MCF 10A (cell line): Measurements from ENCODE around the gene SEC14L3. TPM values are rescaled to one million over a fixed set of nuclear protein-coding genes. Genes with fewer than 3 reads are reported as not detected.
"Not testable (repeated sequence)": the region's sequence is repeated elsewhere in the genome, so short reads cannot be mapped to it uniquely, and the experiment has no call there.

Source experiments
- BruUV-seq: library from RNA; stranded (reverse); fragments of 400-500 nt; replicated peaks from 2 replicates; lab custom pipeline; 2021; lab: Mats Ljungman, UMichigan
- CTCF ChIA-PET: fragments of 300-600 bp; sonication (Branson Sonifier 250); formaldehyde crosslinking; extraction: SDS; loops from one replicate; lab custom pipeline; 2021; ENCODE audit warnings: antibody characterized with exemption, inconsistent platforms; lab: Yijun Ruan, JAX
- POLR2A ChIA-PET: fragments of 300-600, 350-650 bp; sonication (Branson Sonifier 250); formaldehyde crosslinking; extraction: SDS; loops from one replicate; lab custom pipeline; 2020; ENCODE audit warnings: antibody characterized with exemption, inconsistent platforms; lab: Yijun Ruan, JAX
- DNase-seq: peaks from one replicate; pipeline ENCODE4 v3.0.0-alpha.2; 2018; ENCODE audit not compliant: unreplicated experiment
- H3K27ac Mint-ChIP-seq: one replicate; pipeline ENCODE4 v1.8.0; 2022; ENCODE audit warnings: mild to moderate bottlenecking, low read depth, mixed read lengths; ENCODE audit not compliant: unreplicated experiment
- H3K27me3 Mint-ChIP-seq: one replicate; pipeline ENCODE4 v1.8.0; 2022; ENCODE audit warnings: mixed read lengths; ENCODE audit not compliant: insufficient read depth, unreplicated experiment
- H3K36me3 Mint-ChIP-seq: one replicate; pipeline ENCODE4 v1.8.0; 2022; ENCODE audit warnings: mild to moderate bottlenecking, moderate library complexity, mixed read lengths; ENCODE audit not compliant: insufficient read depth, unreplicated experiment
- H3K4me1 Mint-ChIP-seq: one replicate; pipeline ENCODE4 v1.8.0; 2022; ENCODE audit warnings: mixed read lengths; ENCODE audit not compliant: insufficient read depth, unreplicated experiment
- H3K4me3 Mint-ChIP-seq: one replicate; pipeline ENCODE4 v1.8.0; 2022; ENCODE audit warnings: mild to moderate bottlenecking, moderate library complexity, mixed read lengths; ENCODE audit not compliant: unreplicated experiment
- H3K9me3 Mint-ChIP-seq: one replicate; pipeline ENCODE4 v1.8.0; 2022; ENCODE audit warnings: mixed read lengths; ENCODE audit not compliant: unreplicated experiment
- intact Hi-C: fragments of 100-400 bp; cut with micrococcal nuclease; formaldehyde crosslinking; loops from 2 replicates; pipeline ENCODE4 v1.14.1; 2022
- total RNA-seq: library from RNA; stranded (reverse); gene quantifications from 2 replicates; pipeline ENCODE4 v1.2.3, GENCODE V29; 2022
- TF ChIP-seq, protein P1 (sequence below): fragments of 200-600 bp; IDR thresholded peaks from one replicate; pipeline ENCODE4 v1.8.0; 2022; ENCODE audit warnings: antibody characterized with exemption, mild to moderate bottlenecking; ENCODE audit not compliant: unreplicated experiment

The SEC14L3 gene
- total RNA-seq, 1 experiment from 2014 or later = not detected

DNA sequence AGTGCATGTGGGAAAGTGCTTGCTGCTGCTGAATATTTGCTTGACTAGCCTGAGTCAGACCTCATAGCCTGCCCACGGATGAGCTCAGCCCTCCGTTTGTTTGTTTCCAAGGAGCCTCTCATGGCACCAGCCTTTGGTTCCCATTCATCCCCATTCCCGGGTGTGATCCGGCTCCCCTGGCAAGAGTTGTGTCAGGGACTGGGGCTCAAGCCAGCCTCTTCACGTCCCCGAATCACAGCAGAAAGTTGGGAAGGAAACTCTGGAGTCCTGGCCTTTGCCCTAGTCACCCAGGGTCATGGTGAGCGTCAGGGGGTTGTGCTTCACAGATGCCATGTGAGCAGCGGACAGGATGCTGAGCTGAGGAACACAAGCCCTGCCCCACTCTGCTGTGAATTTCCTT lies 13.8 kb downstream of the SEC14L3 start:
- CTCF ChIA-PET = interaction anchor here (0.6 to 2.4 kb wide), 6 partner anchors 11 to 71 kb away, joined by 3 to 9 read pairs (median 3); partner anchors contain the start of gene RNF215
- no peak overlapping the region for H3K4me3 Mint-ChIP-seq
- DNase-seq = no peak
- H3K36me3 Mint-ChIP-seq = peaks cover 6% of the 10 kb centered on the region
- peaks cover 11% of the 10 kb centered on the region for H3K27me3 Mint-ChIP-seq
- H3K9me3 Mint-ChIP-seq = no peaks in the 10 kb centered on the region
- intact Hi-C loops = no loop called here
- H3K4me1 Mint-ChIP-seq = no peaks in the 10 kb centered on the region
- TF ChIP-seq, protein P1, sequence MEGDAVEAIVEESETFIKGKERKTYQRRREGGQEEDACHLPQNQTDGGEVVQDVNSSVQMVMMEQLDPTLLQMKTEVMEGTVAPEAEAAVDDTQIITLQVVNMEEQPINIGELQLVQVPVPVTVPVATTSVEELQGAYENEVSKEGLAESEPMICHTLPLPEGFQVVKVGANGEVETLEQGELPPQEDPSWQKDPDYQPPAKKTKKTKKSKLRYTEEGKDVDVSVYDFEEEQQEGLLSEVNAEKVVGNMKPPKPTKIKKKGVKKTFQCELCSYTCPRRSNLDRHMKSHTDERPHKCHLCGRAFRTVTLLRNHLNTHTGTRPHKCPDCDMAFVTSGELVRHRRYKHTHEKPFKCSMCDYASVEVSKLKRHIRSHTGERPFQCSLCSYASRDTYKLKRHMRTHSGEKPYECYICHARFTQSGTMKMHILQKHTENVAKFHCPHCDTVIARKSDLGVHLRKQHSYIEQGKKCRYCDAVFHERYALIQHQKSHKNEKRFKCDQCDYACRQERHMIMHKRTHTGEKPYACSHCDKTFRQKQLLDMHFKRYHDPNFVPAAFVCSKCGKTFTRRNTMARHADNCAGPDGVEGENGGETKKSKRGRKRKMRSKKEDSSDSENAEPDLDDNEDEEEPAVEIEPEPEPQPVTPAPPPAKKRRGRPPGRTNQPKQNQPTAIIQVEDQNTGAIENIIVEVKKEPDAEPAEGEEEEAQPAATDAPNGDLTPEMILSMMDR = no peak
- BruUV-seq = no TSS peak
- H3K27ac Mint-ChIP-seq = no peak overlapping the region
- POLR2A ChIA-PET = interaction anchor here (1.3 kb wide), 1 partner anchor 15 kb away, joined by 3 read pairs; no protein-coding TSS in a partner anchor

DNA sequence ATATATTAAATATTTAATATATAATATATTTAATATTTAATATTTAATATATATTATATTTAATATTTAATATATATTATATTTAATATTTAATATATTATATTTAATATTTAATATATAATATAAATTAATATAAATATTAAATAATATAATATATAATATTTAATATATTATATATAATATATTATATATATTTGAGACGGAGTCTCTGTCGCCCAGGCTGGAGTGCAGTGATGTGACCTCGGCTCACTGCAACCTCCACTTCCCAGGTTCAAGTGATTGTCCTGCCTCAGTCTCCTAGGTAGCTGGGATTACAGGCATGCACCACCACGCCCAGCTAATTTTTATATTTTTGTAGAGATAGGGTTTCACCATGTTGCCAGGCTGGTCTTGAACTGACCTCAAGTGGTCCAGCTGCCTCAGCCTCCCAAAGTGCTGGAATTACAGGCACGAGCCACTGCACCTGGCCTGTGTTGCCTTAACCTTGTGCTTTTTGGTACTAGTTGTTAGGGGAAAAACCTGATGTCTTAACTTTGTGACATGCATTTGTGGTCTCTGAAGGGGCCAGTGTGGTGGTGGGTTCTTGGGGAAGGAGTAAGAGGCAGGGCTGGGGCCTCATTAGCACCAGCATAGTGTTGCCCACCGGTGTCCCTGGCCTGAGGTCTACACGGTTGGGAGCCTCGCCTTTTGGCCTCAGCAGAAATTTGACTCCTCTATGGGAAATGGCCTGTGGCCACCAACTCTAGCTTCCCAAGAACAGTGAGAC lies 16.6 kb downstream of the SEC14L3 start:
- Mint-ChIP-seq H3K4me3 (no peak overlapping the region), H3K36me3 (peaks cover 6% of the 10 kb centered on the region), H3K4me1 (no peaks in the 10 kb centered on the region), H3K27me3 (peaks cover 11% of the 10 kb centered on the region), H3K27ac (no peak overlapping the region), H3K9me3 (no peaks in the 10 kb centered on the region)
- BruUV-seq = no TSS peak
- intact Hi-C loops = no loop called here
- no peak for DNase-seq
- TF ChIP-seq, protein P1 = no peak
- CTCF ChIA-PET = interaction anchor here (1.0 kb wide), 1 partner anchor 36 kb away, joined by 3 read pairs; no protein-coding TSS in a partner anchor
- POLR2A ChIA-PET = no interaction called here

DNA sequence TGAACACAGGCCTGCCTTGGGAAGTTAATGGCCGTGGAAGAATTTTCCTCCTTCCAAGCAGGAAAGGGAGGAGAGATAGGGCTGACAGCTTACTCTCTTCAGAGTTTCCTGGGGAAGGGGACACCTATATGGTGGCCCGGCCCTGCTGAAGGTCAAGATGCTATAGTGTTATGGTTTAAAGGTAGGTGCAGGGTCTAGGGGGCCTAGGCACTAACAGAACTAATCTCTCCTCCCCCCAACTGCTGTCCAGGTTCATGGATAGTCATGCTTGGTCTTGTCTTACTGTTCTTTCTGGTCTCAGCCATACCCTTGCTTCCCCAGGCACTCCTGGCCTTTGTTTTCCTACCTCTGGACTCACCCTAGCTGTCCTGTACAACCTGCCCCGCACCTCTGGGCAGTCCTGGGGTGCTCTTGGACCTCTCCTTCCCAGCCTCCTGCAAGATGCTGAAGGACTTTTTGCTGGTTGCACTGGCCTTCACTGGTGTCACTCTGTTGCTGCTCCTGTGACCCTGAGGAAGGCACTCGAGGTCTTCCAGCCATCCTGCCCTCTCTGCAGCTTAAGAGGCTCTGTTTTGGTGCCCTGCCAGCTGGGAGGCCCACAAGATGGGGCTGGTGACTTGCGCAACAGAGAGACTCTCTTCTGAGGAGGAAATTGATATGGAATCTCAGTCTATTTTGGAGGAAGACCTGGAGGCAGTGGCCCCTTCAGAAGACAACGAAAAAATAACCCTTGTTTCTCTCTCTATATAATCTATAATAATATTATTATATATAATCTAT lies 17.9 kb downstream of the SEC14L3 start:
- peaks cover 6% of the 10 kb centered on the region for H3K36me3 Mint-ChIP-seq
- ChIA-PET CTCF (no interaction called here), POLR2A (interaction anchor here (0.6 kb wide), 2 partner anchors 30 to 52 kb away, joined by 3 to 4 read pairs; no protein-coding TSS in a partner anchor)
- H3K4me1 Mint-ChIP-seq = no peaks in the 10 kb centered on the region
- H3K27me3 Mint-ChIP-seq = peaks cover 11% of the 10 kb centered on the region
- intact Hi-C loops = no loop called here
- H3K4me3 Mint-ChIP-seq = no peak overlapping the region
- TF ChIP-seq, protein P1 = no peak
- no TSS peak for BruUV-seq
- H3K9me3 Mint-ChIP-seq = no peaks in the 10 kb centered on the region
- H3K27ac Mint-ChIP-seq = no peak overlapping the region
- peak; percentile 15 for DNase-seq

DNA sequence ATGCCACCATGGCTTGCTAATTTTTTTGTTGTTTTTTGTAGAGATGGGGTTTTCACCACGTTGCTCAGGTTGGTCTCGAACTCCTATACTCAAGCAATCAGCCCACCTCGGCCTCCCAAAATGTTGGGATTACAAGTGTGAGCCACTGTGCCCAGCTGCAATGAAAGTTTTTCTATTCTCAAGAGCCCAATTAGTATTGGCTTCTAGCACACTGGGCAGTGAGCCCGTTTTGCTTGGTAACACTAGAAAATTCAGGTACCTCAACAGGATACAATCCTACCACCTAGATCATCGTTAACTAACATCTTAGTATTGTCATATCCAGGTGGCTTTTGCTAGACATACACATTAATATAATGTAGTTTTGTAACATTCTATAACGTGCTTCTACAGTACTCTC lies 19.0 kb downstream of the SEC14L3 start:
- H3K9me3 Mint-ChIP-seq = no peaks in the 10 kb centered on the region
- CTCF ChIA-PET = interaction anchor here (0.6 to 0.9 kb wide), 2 partner anchors 28 to 356 kb away, joined by 3 read pairs; no protein-coding TSS in a partner anchor

DNA sequence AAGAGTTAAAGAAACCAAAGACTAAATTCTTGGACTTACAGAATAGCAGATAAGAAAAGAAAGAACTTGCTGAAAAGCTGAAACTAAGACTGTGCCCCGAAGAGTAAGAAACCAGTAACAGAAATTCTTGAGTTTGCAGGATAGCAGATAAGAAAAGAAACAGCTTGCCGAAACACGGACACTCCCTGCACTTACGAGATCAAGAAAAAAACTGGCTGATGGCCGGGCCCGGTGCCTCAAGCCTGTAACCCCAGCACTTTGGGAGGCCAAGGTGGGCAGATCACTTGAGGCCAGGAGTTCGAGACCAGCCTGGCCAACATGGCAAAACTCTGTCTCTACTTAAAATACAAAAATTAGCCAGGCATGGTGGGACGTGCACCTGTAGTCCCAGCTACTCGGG lies 20.3 kb downstream of the SEC14L3 start:
- CTCF ChIA-PET, H3K4me3 Mint-ChIP-seq, POLR2A ChIA-PET, H3K4me1 Mint-ChIP-seq, H3K27me3 Mint-ChIP-seq, H3K36me3 Mint-ChIP-seq, H3K9me3 Mint-ChIP-seq, DNase-seq, BruUV-seq, H3K27ac Mint-ChIP-seq, intact Hi-C loops: not testable (repeated sequence)

More for the DNA sequence above, 19.0 kb downstream of the SEC14L3 start:
- TF ChIP-seq, protein P1 = no peak
- Mint-ChIP-seq H3K27ac (no peak overlapping the region), H3K4me1 (no peaks in the 10 kb centered on the region), H3K27me3 (peaks cover 8% of the 10 kb centered on the region), H3K4me3 (no peak overlapping the region), H3K36me3 (peaks cover 6% of the 10 kb centered on the region)
- no peak for DNase-seq
- intact Hi-C loops = no loop called here
- POLR2A ChIA-PET = no interaction called here
- no TSS peak for BruUV-seq
